ENCODE measurements around the gene HMCN2. TPM values are rescaled to one million over a fixed set of nuclear protein-coding genes. Genes with fewer than 3 reads are reported as not detected.

The HMCN2 gene
- total and polyA plus RNA-seq, 4 donors = 0.24 to 1.8 (median 0.29) TPM

DNA sequence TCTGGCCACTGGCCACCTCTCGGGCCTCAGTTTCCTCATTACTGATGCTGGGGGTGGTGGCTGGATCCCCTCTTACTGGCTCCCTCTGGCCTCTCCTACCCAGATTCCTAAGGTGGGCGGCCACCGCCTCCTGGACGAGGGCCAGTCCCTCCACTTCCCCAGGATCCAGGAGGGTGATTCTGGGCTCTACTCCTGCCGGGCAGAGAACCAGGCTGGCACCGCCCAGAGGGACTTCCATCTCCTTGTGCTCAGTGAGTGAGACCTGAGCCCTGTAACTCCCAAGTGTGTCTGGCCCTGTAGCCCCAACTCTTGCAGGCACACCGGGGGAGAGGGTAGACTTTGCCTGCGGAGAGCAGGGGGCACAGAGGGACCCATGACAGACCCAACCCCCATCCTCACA, 83.3 kb downstream of the HMCN2 start:
- TF ChIP-seq HNF4G (IDR thresholded peaks at IDR 0.05) = no peak
- TF ChIP-seq EGR1 (IDR thresholded peaks at IDR 0.05; ENCODE audit: low read depth in 2 of 2) = no peak
- TF ChIP-seq GABPA (IDR thresholded peaks at IDR 0.05 in 1 of 2, conservative IDR thresholded peaks at IDR 0.05 in 1 of 2) = no peak
- TF ChIP-seq, protein P1, sequence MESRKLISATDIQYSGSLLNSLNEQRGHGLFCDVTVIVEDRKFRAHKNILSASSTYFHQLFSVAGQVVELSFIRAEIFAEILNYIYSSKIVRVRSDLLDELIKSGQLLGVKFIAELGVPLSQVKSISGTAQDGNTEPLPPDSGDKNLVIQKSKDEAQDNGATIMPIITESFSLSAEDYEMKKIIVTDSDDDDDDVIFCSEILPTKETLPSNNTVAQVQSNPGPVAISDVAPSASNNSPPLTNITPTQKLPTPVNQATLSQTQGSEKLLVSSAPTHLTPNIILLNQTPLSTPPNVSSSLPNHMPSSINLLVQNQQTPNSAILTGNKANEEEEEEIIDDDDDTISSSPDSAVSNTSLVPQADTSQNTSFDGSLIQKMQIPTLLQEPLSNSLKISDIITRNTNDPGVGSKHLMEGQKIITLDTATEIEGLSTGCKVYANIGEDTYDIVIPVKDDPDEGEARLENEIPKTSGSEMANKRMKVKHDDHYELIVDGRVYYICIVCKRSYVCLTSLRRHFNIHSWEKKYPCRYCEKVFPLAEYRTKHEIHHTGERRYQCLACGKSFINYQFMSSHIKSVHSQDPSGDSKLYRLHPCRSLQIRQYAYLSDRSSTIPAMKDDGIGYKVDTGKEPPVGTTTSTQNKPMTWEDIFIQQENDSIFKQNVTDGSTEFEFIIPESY (IDR thresholded peaks at IDR 0.05) = no peak
- no peak for TF ChIP-seq FOXA1 (IDR thresholded peaks at IDR 0.05)
- TF ChIP-seq, protein P2, sequence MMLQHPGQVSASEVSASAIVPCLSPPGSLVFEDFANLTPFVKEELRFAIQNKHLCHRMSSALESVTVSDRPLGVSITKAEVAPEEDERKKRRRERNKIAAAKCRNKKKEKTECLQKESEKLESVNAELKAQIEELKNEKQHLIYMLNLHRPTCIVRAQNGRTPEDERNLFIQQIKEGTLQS (IDR thresholded peaks at IDR 0.05) = no peak
- TF ChIP-seq TAF1 (conservative IDR thresholded peaks at IDR 0.05) = no peak
- TF ChIP-seq, protein P3, sequence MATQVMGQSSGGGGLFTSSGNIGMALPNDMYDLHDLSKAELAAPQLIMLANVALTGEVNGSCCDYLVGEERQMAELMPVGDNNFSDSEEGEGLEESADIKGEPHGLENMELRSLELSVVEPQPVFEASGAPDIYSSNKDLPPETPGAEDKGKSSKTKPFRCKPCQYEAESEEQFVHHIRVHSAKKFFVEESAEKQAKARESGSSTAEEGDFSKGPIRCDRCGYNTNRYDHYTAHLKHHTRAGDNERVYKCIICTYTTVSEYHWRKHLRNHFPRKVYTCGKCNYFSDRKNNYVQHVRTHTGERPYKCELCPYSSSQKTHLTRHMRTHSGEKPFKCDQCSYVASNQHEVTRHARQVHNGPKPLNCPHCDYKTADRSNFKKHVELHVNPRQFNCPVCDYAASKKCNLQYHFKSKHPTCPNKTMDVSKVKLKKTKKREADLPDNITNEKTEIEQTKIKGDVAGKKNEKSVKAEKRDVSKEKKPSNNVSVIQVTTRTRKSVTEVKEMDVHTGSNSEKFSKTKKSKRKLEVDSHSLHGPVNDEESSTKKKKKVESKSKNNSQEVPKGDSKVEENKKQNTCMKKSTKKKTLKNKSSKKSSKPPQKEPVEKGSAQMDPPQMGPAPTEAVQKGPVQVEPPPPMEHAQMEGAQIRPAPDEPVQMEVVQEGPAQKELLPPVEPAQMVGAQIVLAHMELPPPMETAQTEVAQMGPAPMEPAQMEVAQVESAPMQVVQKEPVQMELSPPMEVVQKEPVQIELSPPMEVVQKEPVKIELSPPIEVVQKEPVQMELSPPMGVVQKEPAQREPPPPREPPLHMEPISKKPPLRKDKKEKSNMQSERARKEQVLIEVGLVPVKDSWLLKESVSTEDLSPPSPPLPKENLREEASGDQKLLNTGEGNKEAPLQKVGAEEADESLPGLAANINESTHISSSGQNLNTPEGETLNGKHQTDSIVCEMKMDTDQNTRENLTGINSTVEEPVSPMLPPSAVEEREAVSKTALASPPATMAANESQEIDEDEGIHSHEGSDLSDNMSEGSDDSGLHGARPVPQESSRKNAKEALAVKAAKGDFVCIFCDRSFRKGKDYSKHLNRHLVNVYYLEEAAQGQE (IDR thresholded peaks at IDR 0.05) = no peak
- TF ChIP-seq RAD21 (IDR thresholded peaks at IDR 0.05) = no peak
- no peak for TF ChIP-seq SP1 (IDR thresholded peaks at IDR 0.05)
- TF ChIP-seq, protein P4, sequence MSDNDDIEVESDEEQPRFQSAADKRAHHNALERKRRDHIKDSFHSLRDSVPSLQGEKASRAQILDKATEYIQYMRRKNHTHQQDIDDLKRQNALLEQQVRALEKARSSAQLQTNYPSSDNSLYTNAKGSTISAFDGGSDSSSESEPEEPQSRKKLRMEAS (IDR thresholded peaks at IDR 0.05) = no peak
- TF ChIP-seq, protein P5, sequence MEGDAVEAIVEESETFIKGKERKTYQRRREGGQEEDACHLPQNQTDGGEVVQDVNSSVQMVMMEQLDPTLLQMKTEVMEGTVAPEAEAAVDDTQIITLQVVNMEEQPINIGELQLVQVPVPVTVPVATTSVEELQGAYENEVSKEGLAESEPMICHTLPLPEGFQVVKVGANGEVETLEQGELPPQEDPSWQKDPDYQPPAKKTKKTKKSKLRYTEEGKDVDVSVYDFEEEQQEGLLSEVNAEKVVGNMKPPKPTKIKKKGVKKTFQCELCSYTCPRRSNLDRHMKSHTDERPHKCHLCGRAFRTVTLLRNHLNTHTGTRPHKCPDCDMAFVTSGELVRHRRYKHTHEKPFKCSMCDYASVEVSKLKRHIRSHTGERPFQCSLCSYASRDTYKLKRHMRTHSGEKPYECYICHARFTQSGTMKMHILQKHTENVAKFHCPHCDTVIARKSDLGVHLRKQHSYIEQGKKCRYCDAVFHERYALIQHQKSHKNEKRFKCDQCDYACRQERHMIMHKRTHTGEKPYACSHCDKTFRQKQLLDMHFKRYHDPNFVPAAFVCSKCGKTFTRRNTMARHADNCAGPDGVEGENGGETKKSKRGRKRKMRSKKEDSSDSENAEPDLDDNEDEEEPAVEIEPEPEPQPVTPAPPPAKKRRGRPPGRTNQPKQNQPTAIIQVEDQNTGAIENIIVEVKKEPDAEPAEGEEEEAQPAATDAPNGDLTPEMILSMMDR (IDR thresholded peaks at IDR 0.05; ENCODE audit: low read depth, low read length, missing input control) = no peak
- TF ChIP-seq HNF4A (conservative IDR thresholded peaks at IDR 0.05) = no peak
- no peak for TF ChIP-seq NR2F2 (IDR thresholded peaks at IDR 0.05)
- TF ChIP-seq YY1 (IDR thresholded peaks at IDR 0.05) = no peak
- no peak for TF ChIP-seq RXRA (IDR thresholded peaks at IDR 0.05)
- TF ChIP-seq JUND (IDR thresholded peaks at IDR 0.05) = no peak
- DNase-seq (ENCODE audit: low spot score) = no peak
- no peak overlapping the region for H3K4me3 ChIP-seq (ENCODE audit: low read depth in 1 of 3, low read length in 3 of 3)
- WGBS = 86% methylated on average over 8 of the region's 8 CpGs
- no peaks in the 10 kb centered on the region for H3K27me3 ChIP-seq (ENCODE audit: control insufficient read depth in 4 of 4, insufficient read depth in 4 of 4, low read length in 3 of 4)
- no peak overlapping the region for H3K27ac ChIP-seq (ENCODE audit: low read depth in 1 of 2, low read length in 2 of 2)
- H3K4me1 ChIP-seq (ENCODE audit: control insufficient read depth in 4 of 4, insufficient read depth in 4 of 4, low read length in 3 of 4) = no peaks in the 10 kb centered on the region
- H3K36me3 ChIP-seq (ENCODE audit: control insufficient read depth in 4 of 4, insufficient read depth in 3 of 4, low read depth in 1 of 4, low read length in 3 of 4) = no peaks in the 10 kb centered on the region
- no peaks in the 10 kb centered on the region for H3K9me3 ChIP-seq (ENCODE audit: control insufficient read depth in 4 of 4, low read length in 3 of 4)
- no peak overlapping the region for H3K9ac ChIP-seq (ENCODE audit: low read depth in 1 of 2, low read length in 2 of 2)

DNA sequence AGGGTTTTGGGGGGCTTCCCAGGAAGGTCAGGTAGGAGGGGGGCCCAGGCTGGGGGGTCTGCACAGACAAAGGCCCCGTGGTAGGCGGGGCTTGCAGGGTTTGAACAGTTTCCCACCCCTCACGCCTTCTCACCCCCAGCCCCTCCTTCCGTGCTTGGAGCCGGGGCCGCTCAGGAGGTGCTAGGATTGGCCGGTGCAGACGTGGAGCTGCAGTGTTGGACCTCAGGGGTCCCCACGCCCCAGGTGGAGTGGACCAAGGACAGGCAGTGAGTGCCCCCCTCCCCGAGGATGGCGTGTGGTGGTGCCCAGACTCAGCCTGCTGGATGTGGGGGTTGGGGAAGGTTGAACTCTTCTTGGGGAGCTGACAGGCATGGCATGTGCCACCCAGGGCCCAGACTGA, 83.8 kb downstream of the HMCN2 start:
- WGBS = 76% methylated on average over 11 of the region's 11 CpGs
- Histone ChIP-seq H3K27me3 (ENCODE audit: control insufficient read depth in 4 of 4, insufficient read depth in 4 of 4, low read length in 3 of 4) (no peaks in the 10 kb centered on the region), H3K9me3 (ENCODE audit: control insufficient read depth in 4 of 4, low read length in 3 of 4) (no peaks in the 10 kb centered on the region)

More for the DNA sequence above, 83.8 kb downstream of the HMCN2 start:
- no peak for DNase-seq (ENCODE audit: low spot score)
- Histone ChIP-seq H3K36me3 (ENCODE audit: control insufficient read depth in 4 of 4, insufficient read depth in 3 of 4, low read depth in 1 of 4, low read length in 3 of 4) (no peaks in the 10 kb centered on the region), H3K4me3 (ENCODE audit: low read depth in 1 of 3, low read length in 3 of 3) (no peak overlapping the region), H3K9ac (ENCODE audit: low read depth in 1 of 2, low read length in 2 of 2) (no peak overlapping the region), H3K27ac (ENCODE audit: low read depth in 1 of 2, low read length in 2 of 2) (no peak overlapping the region), H3K4me1 (ENCODE audit: control insufficient read depth in 4 of 4, insufficient read depth in 4 of 4, low read length in 3 of 4) (no peaks in the 10 kb centered on the region)
- TF ChIP-seq RXRA (IDR thresholded peaks at IDR 0.05) (no peak), TAF1 (conservative IDR thresholded peaks at IDR 0.05) (no peak), YY1 (IDR thresholded peaks at IDR 0.05) (no peak), RAD21 (IDR thresholded peaks at IDR 0.05) (no peak), FOXA2 (IDR thresholded peaks at IDR 0.05) (no peak)
- TF ChIP-seq, protein P5 (IDR thresholded peaks at IDR 0.05; ENCODE audit: low read depth, low read length, missing input control) = no peak
- TF ChIP-seq, protein P4 (IDR thresholded peaks at IDR 0.05) = no peak

Data from liver (tissue), 9 donors.